ENCODE results near the gene GAK. TPM values are rescaled to one million over a fixed set of nuclear protein-coding genes. Genes with fewer than 3 reads are reported as not detected.

GAK gene
- total RNA-seq, 2 experiments from 2014 or later, result 92.8 to 98.9 TPM

- peaks cover 4% of the 10 kb centered on the region for H3K36me3 Mint-ChIP-seq
- H3K4me3 Mint-ChIP-seq, result no peak overlapping the region
- DNase-seq, result no peak
- H3K4me1 Mint-ChIP-seq, result no peaks in the 10 kb centered on the region
- H3K9me3 Mint-ChIP-seq, result no peaks in the 10 kb centered on the region
- H3K27ac Mint-ChIP-seq, result no peak overlapping the region
- H3K27me3 Mint-ChIP-seq, result no peaks in the 10 kb centered on the region
These were observed 26.7 kb upstream of the GAK start for GRCh38 chr4:958696-959337.

- H3K27ac Mint-ChIP-seq, result no peak overlapping the region
- H3K9me3 Mint-ChIP-seq, result no peaks in the 10 kb centered on the region
- no peaks in the 10 kb centered on the region for H3K4me1 Mint-ChIP-seq
- DNase-seq, result no peak
- no peak overlapping the region for H3K4me3 Mint-ChIP-seq
- peaks cover 4% of the 10 kb centered on the region for H3K36me3 Mint-ChIP-seq
- H3K27me3 Mint-ChIP-seq, result no peaks in the 10 kb centered on the region
These were observed 26.2 kb upstream of the GAK start for GRCh38 chr4:958314-958665.

- Mint-ChIP-seq H3K27ac (no peak overlapping the region), H3K4me1 (no peaks in the 10 kb centered on the region), H3K4me3 (no peak overlapping the region), H3K36me3 (peaks cover 4% of the 10 kb centered on the region), H3K9me3 (no peaks in the 10 kb centered on the region), H3K27me3 (no peaks in the 10 kb centered on the region)
- DNase-seq, result no peak
These were observed 25.6 kb upstream of the GAK start for GRCh38 chr4:957581-958313.

- H3K9me3 Mint-ChIP-seq, result no peaks in the 10 kb centered on the region
- H3K27ac Mint-ChIP-seq, result no peak overlapping the region
- no peaks in the 10 kb centered on the region for H3K4me1 Mint-ChIP-seq
- H3K4me3 Mint-ChIP-seq, result no peak overlapping the region
- no peaks in the 10 kb centered on the region for H3K27me3 Mint-ChIP-seq
- peaks cover 4% of the 10 kb centered on the region for H3K36me3 Mint-ChIP-seq
- no peak for DNase-seq
These were observed 25.1 kb upstream of the GAK start for GRCh38 chr4:957231-957580.

GRCh38 chr4:956531-957230, 24.6 kb upstream of the GAK start:
- H3K36me3 Mint-ChIP-seq, result peaks cover 4% of the 10 kb centered on the region
- DNase-seq, result no peak
- H3K27me3 Mint-ChIP-seq, result no peaks in the 10 kb centered on the region
- H3K4me3 Mint-ChIP-seq, result no peak overlapping the region
- H3K27ac Mint-ChIP-seq, result no peak overlapping the region
- no peaks in the 10 kb centered on the region for H3K4me1 Mint-ChIP-seq
- H3K9me3 Mint-ChIP-seq, result no peaks in the 10 kb centered on the region

GRCh38 chr4:955931-956381, 23.8 kb upstream of the GAK start:
- H3K4me1 Mint-ChIP-seq, result no peaks in the 10 kb centered on the region
- H3K9me3 Mint-ChIP-seq, result no peaks in the 10 kb centered on the region
- no peak overlapping the region for H3K27ac Mint-ChIP-seq
- H3K36me3 Mint-ChIP-seq, result peaks cover 4% of the 10 kb centered on the region
- H3K4me3 Mint-ChIP-seq, result no peak overlapping the region
- DNase-seq, result no peak
- no peaks in the 10 kb centered on the region for H3K27me3 Mint-ChIP-seq

- no peak overlapping the region for H3K4me3 Mint-ChIP-seq
- H3K4me1 Mint-ChIP-seq, result no peaks in the 10 kb centered on the region
- no peaks in the 10 kb centered on the region for H3K27me3 Mint-ChIP-seq
- H3K27ac Mint-ChIP-seq, result no peak overlapping the region
- peaks cover 4% of the 10 kb centered on the region for H3K36me3 Mint-ChIP-seq
- no peaks in the 10 kb centered on the region for H3K9me3 Mint-ChIP-seq
- DNase-seq, result no peak
These were observed 23.2 kb upstream of the GAK start for GRCh38 chr4:955161-955921.

- H3K9me3 Mint-ChIP-seq, result no peaks in the 10 kb centered on the region
- no peaks in the 10 kb centered on the region for H3K27me3 Mint-ChIP-seq
- H3K4me1 Mint-ChIP-seq, result no peaks in the 10 kb centered on the region
- no peak for DNase-seq
- peaks cover 4% of the 10 kb centered on the region for H3K36me3 Mint-ChIP-seq
- H3K27ac Mint-ChIP-seq, result no peak overlapping the region
- no peak overlapping the region for H3K4me3 Mint-ChIP-seq
These were observed 22.3 kb upstream of the GAK start for GRCh38 chr4:954211-955020.

- no peaks in the 10 kb centered on the region for H3K27me3 Mint-ChIP-seq
- no peak overlapping the region for H3K27ac Mint-ChIP-seq
- no peaks in the 10 kb centered on the region for H3K4me1 Mint-ChIP-seq
- peaks cover 1% of the 10 kb centered on the region for H3K36me3 Mint-ChIP-seq
- no peak for DNase-seq
- H3K4me3 Mint-ChIP-seq, result no peak overlapping the region
- no peaks in the 10 kb centered on the region for H3K9me3 Mint-ChIP-seq
These were observed 21.4 kb upstream of the GAK start for GRCh38 chr4:953574-953915.

- H3K4me1 Mint-ChIP-seq, result no peaks in the 10 kb centered on the region
- no peak overlapping the region for H3K27ac Mint-ChIP-seq
- no peaks in the 10 kb centered on the region for H3K9me3 Mint-ChIP-seq
- DNase-seq, result no peak
- no peaks in the 10 kb centered on the region for H3K36me3 Mint-ChIP-seq
- H3K27me3 Mint-ChIP-seq, result no peaks in the 10 kb centered on the region
- H3K4me3 Mint-ChIP-seq, result no peak overlapping the region
These were observed 20.9 kb upstream of the GAK start for GRCh38 chr4:952881-953573.

GRCh38 chr4:951594-952468, 19.7 kb upstream of the GAK start:
- Mint-ChIP-seq H3K27me3 (no peaks in the 10 kb centered on the region), H3K9me3 (no peaks in the 10 kb centered on the region), H3K4me3 (no peak overlapping the region), H3K4me1 (no peaks in the 10 kb centered on the region), H3K36me3 (no peaks in the 10 kb centered on the region), H3K27ac (no peak overlapping the region)
- no peak for DNase-seq

GRCh38 chr4:951186-951585, 19.1 kb upstream of the GAK start:
- Mint-ChIP-seq H3K4me1 (no peaks in the 10 kb centered on the region), H3K9me3 (no peaks in the 10 kb centered on the region), H3K27ac (no peak overlapping the region), H3K27me3 (no peaks in the 10 kb centered on the region), H3K36me3 (no peaks in the 10 kb centered on the region), H3K4me3 (no peak overlapping the region)
- no peak for DNase-seq

- Mint-ChIP-seq H3K4me3 (no peak overlapping the region), H3K4me1 (no peaks in the 10 kb centered on the region), H3K27me3 (no peaks in the 10 kb centered on the region), H3K9me3 (no peaks in the 10 kb centered on the region), H3K27ac (no peak overlapping the region), H3K36me3 (no peaks in the 10 kb centered on the region)
- no peak for DNase-seq
These were observed 18.3 kb upstream of the GAK start for GRCh38 chr4:950136-951020.

Measured in activated naive CD8-positive, alpha-beta T cell treated with anti-CD3 and anti-CD28 coated beads for 36 hours (primary cell).